Left cardiac atrium (tissue), 4 donors: ENCODE results near the gene TBPL1. TPM values are rescaled to one million over a fixed set of nuclear protein-coding genes. Genes with fewer than 3 reads are reported as not detected.

Experiments
- ATAC-seq, 2 donors: fragments of 200-7000 bp; cut with Tn5 transposase; one replicate each; pipeline ENCODE4 v1.9.1; 2020; ENCODE audit warnings: mild to moderate bottlenecking in 2 of 2, moderate library complexity in 2 of 2
- DNase-seq: peaks from one replicate; pipeline ENCODE4 v3.0.0-alpha.2; 2020
- intact Hi-C, 2 donors: fragments of 100-400 bp; cut with DNase I; formaldehyde crosslinking; loops; one replicate each; pipeline versions ENCODE4 v1.14.1 to v1.15.1; 2022 to 2023
- total RNA-seq, 2 donors: library from RNA; stranded (reverse); fragmentation: NEBNext Ultra II Directional; extraction: Animal tissue kit (Norgen Biotek cat#: 25700); gene quantifications; one replicate each; pipeline ENCODE4 v1.2.1, GENCODE V29; 2021
- donor health status: DM: no; HTN: yes; CAD: no.
- donor health status: DM: no; HTN: yes; CAD: no; lungs with severe emphysema.
- donor health status: DM: yes; HTN: yes; CAD: no.
- donor health status: Dilated cardiomyopathy.

Gene TBPL1
- total RNA-seq, 2 donors from 2014 or later = 17.8 to 22.8 TPM

GRCh38 chr6:134026597-134026996 lies 73.6 kb downstream of the TBPL1 start:
- ATAC-seq (no peak), DNase-seq (no peak)
- intact Hi-C loops = no loop called here

GRCh38 chr6:134028438-134028837 lies 75.4 kb downstream of the TBPL1 start:
- intact Hi-C loops = no loop called here
- DNase-seq = no peak

GRCh38 chr6:134029495-134030455 lies 76.8 kb downstream of the TBPL1 start:
- DNase-seq (no peak), ATAC-seq (no peak)
- intact Hi-C loops = no loop called here

More at GRCh38 chr6:134028438-134028837, 75.4 kb downstream of the TBPL1 start:
- ATAC-seq = no peak

GRCh38 chr6:134031696-134032255 lies 78.8 kb downstream of the TBPL1 start:
- DNase-seq (no peak), ATAC-seq (no peak)
- intact Hi-C loops = no loop called here

GRCh38 chr6:134034478-134034877 lies 81.5 kb downstream of the TBPL1 start:
- ATAC-seq (no peak), DNase-seq (no peak)
- intact Hi-C loops = no loop called here

- ATAC-seq = no peak
Observed at GRCh38 chr6:134034961-134035822, 82.2 kb downstream of the TBPL1 start.

GRCh38 chr6:134035823-134036296 lies 82.8 kb downstream of the TBPL1 start:
- DNase-seq (no peak), ATAC-seq (no peak)
- intact Hi-C loops = no loop called here

More at GRCh38 chr6:134034961-134035822, 82.2 kb downstream of the TBPL1 start:
- no peak for DNase-seq
- intact Hi-C loops = no loop called here

- no peak for DNase-seq
- intact Hi-C loops = no loop called here
- ATAC-seq = no peak
Observed at GRCh38 chr6:134039116-134039515, 86.1 kb downstream of the TBPL1 start.

Other genes with a start within 250 kb of the TBPL1 start
- 10 to 100 TPM in 1 of 2 donors, 1 to 10 TPM in 1; 7.8 to 18.2 TPM for gene TCF21, start 64.1 kb upstream of the TBPL1 start, total RNA-seq
- gene SLC2A12, start 99.4 kb downstream of the TBPL1 start, total RNA-seq = 10 to 100 TPM in 1 of 2 donors, 1 to 10 TPM in 1; 5.2 to 11.3 TPM